Hematopoietic multipotent progenitor cell treated with erythropoietin and hydrocortisone succinate and interleukin-3 and kit ligand, for 4 days (in vitro differentiated cells): ENCODE results near the gene CTNNBL1.

ENCODE experiments used
- DNase-seq: peaks from one replicate; pipeline ENCODE4 v3.0.0-alpha.2; 2015

CTNNBL1 gene

GRCh38 chr20:37742131-37742530 lies 48.3 kb downstream of the CTNNBL1 start:
- no peak for DNase-seq

DNA sequence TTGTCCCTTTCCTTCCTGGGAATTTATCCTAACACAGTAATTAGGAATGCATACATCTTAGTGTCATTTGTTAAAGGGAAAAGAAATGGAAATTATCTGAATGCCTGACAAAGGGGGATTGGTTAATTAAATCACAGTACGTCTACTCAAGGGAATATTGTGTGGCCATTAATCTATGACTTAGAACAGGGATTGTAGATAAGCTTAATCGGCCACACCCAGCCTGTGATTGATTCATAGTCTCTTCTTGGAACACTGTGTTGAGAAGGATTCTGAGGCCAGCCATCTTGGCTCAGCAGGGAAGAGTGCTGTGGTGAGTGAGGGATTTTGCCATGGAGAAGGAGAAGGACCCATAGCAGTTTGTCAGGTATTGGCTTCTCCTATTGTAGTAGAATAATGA lies 50.5 kb downstream of the CTNNBL1 start:
- DNase-seq, result no peak

GRCh38 chr20:37745553-37745952 lies 51.7 kb downstream of the CTNNBL1 start:
- no peak for DNase-seq

DNA sequence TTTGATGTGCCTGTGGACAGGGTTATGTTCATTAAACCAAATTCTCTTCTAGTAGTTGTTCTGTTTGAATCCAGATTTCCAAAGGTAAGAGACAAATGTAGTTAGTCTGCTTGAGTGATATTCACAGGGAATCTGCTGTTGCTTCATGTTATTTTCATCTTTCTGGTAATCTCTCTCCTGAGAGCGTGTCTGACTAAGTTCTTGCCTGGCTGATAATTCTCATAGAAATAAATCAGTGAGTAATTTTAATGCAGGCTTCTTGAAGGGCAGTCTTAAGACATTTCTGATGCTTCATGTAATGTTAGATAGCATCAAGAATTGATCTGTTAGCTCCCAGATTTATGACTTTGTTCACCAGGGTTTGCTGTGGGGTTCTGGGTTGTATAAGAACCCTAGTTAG lies 54.2 kb downstream of the CTNNBL1 start:
- DNase-seq, result no peak

- no peak for DNase-seq
Observed at GRCh38 chr20:37749218-37749617, 55.4 kb downstream of the CTNNBL1 start.

GRCh38 chr20:37749620-37750403 lies 56.0 kb downstream of the CTNNBL1 start:
- no peak for DNase-seq

- DNase-seq, result peak; percentile 27
Observed at GRCh38 chr20:37755665-37756064, 61.8 kb downstream of the CTNNBL1 start.

DNA sequence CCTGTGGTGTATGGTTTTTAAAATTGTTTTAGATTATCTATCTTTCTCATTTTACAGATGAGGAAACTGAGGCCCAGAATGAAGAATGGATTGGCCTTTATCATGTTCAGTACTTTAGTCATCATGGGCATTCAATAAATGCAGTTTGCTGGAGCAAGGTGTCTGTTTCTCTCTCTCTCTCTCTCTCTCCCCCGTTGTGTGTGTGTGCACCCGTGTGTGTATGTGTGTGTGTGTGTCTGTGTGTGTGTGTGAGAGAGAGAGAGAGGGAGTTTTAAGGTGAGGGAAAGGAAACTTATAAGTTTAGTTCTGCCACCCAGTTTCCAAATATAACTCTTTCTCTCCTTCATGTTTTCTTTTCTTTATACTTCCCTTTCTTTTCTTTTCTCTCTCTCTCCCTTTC lies 62.4 kb downstream of the CTNNBL1 start:
- DNase-seq, result no peak

- no peak for DNase-seq
Observed at GRCh38 chr20:37757550-37757949, 63.7 kb downstream of the CTNNBL1 start.

- DNase-seq, result peak; percentile 48
Observed at GRCh38 chr20:37758332-37758731, 64.5 kb downstream of the CTNNBL1 start.

GRCh38 chr20:37759052-37759553 lies 65.3 kb downstream of the CTNNBL1 start:
- DNase-seq, result no peak

DNA sequence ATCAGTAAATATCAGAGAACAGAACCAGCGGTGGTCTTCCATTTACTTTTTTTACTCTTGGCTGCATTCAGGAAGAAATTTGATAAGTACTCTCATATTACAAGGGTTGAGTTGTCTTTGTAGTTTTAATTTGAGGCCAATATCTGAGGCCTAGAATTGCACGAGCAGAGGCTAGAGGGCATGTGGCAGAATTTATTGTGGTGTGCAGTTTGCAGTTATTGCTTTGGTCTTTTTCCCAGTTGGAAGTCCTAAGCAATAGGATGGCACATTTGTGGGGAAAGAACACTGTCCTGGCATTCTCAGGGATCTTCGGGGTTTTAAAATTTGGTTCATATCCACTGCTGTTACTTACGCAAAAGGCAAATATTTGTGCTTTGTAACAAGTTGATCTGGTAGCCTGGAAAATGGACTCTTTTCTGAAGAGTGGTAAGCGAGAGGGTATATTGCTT lies 66.0 kb downstream of the CTNNBL1 start:
- no peak for DNase-seq

DNA sequence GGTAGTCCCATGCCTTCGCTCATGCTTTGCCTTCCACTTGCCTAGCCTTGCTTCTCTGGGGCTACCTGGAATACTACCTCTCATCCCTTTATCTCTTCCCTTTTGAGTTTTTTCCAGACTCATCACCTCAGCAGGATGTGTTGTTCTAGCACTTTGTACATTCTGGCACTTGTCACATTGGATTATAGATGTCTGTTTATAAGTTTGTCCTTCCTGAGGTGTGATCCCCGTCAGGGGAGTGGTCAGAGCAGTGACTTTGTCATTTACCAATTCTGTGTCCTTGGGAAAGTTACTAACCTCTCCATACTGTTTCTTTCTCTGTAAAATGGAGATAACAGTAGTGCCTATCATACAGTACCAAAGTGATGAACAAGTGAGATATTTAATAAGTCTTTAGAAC lies 66.5 kb downstream of the CTNNBL1 start:
- DNase-seq, result no peak

DNA sequence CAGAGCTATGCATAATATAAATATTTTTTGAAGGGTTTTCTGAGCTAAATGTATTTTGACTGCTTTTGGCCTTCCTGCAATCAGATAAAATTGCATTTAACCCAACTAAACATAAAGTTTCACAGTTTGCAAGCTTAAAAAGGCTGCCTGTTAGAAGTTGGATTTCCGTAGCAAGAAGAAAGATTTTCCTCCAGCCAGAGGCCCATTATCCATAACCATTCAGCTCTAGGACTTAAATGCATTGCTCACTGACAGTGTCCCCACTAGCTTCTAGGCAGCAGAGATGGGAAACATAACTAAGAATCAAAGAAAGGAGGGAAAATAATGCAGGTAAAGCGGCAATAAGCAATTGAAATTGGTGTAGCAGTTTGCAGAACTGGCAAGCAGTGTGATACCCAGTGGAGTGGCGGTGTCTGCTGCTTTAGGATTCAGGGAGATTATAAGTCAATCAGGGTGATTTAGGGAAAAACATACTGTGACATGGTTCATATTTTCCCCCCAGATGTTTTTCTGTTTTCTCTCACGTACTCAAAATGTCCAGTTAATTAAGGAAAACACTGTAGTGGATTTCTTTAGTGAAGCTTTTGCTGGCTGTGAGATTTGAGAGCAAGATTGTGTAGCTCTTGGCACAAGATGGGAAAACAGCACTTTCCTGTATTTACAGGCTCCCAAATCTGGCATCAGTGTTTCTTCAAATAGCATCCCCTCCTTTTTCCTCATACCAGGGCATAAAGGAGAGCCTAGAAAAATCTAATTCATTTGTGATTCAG lies 69.1 kb downstream of the CTNNBL1 start:
- DNase-seq, result no peak

DNA sequence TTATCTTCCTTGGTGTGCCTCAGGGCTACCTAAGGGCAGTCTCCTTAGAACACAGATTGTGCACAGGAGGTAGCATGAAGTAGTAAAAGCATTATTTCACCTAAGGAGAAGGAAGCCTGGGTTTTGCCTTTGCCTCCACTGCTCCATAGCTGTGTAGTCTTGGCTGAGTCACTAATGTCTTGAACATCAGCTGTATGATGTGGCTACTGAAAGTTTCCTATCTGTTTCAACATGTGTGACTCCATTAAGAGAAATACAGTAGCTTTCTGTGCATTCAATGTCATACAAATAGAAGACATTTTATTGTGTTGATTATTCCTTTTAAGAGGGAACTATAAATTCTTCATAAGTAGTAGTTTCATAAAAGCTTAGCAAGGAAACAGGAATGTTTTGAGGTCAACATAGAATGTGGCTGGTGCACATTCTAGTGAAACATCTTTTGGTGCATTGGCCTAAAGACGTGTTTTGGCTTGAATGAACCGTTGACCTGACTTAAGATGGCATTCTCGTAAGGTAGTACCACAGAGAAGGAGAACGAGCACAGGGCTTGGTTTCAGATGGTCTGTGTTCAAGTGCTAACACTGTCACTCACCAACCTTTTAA lies 70.6 kb downstream of the CTNNBL1 start:
- no peak for DNase-seq

GRCh38 chr20:37770908-37771307 lies 77.1 kb downstream of the CTNNBL1 start:
- no peak for DNase-seq

GRCh38 chr20:37773291-37773826 lies 79.5 kb downstream of the CTNNBL1 start:
- no peak for DNase-seq

DNA sequence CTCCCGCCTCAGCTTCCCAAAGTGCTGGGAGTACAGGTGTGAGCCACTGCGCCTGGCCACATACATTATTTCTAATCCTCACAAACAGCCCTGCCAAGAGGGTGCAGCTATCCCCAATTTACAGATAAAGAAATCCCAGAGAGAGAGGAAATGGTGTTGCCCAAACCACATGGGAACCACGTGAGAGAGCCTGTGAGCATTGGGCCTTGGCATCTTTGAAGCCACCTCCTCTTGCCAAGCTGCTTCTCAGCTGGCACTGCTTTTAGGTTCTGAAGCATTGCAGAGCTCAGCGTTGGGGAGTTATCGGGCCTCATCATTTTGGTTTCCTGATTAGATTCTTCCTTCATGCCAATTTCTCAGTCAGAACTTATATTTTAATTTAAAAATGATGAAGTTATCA lies 80.3 kb downstream of the CTNNBL1 start:
- peak; percentile 42 for DNase-seq

DNA sequence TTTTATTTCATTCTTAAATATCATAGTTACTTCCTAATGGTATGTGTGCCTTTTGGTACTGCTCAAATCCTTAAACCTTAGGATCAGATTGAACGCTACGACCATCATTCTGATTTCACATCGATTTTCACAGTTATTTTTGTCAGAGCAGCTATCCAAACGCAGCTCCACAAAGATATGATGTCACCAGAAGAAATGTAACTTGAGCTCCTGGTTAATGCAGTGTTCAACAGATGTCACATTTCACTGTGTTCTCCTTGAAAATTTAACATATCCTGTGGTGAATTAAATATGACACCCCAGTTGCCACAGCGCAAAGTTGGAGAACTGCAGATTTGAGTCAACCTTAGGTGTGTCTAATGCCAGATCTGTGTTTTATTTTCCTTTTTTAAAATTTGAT lies 81.4 kb downstream of the CTNNBL1 start:
- DNase-seq, result no peak

- DNase-seq, result no peak
Observed at GRCh38 chr20:37776049-37776448, 82.2 kb downstream of the CTNNBL1 start.

GRCh38 chr20:37776526-37776925 lies 82.7 kb downstream of the CTNNBL1 start:
- no peak for DNase-seq

DNA sequence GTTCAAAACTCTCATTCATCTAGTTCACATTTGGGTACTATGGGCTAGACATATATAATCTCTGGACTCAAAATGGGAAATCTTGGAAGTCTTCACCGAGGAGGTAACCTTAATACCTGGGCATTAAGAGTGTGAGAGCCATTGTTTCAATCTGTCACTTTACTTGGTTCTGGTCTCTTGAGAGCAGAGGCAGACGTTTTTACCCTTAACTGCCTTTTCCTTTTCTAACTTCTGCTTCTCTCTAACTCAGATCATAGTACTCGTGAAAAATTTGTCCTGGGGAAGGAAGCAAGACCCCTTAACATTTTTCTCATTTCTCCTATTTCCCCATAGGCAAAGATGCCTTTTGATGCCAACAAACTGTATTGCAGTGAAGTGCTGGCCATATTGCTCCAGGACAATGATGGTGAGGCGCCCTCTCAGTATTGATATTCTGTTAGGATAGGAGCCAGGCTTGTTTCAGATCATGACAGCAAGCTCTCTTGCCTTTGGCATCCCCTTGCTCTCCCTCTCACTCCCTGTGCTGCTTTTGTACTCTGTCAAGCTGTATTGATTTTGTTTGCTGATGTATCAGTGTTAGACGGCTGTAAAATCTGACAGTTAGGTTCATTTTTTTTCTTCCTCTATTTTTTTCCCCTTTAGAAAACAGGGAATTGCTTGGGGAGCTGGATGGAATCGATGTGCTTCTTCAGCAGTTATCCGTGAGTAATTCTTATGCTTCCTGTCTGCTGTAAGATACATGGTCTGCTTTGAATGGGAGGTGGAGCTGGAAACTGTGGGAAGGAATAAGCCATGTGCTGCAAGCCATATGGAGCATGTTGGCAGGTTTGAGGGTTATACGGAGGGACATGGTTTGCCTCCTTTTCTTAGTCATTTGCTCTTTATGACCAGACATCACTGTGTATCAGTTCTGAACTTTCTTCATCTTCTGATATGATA lies 83.5 kb downstream of the CTNNBL1 start:
- DNase-seq, result no peak
